GM19025 (cell line): ENCODE results near the gene PRDX4.
"Not testable (repeated sequence)": the region's sequence is repeated elsewhere in the genome, so short reads cannot be mapped to it uniquely, and the experiment has no call there.

Experiments used
- ATAC-seq: cut with Tn5 transposase; IDR thresholded peaks from one replicate; pipeline ENCODE4 v1.9.1; 2021; ENCODE audit warnings: mild to moderate bottlenecking, low read depth, moderate library complexity; ENCODE audit not compliant: unreplicated experiment

PRDX4 gene

DNA sequence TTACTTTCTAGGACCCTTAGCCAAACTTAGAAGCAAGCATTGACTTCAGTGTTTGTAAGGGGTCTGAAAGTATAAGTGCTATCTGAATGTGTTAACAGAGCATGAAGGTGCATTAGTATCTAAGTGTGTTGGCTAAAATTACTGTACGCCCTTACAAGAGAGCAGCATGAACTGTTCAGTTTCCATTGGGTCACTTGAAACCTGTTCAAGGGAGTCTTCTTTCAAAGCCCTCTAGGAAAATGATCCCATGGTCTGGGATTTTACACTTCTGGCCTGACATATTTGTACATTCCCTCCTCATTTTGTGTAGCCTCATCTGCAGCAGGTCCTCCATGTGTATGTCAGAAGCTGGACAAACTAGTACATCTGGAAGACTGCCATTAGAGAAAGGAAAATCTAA lies 3.2 kb downstream of the PRDX4 start:
- no peak for ATAC-seq

DNA sequence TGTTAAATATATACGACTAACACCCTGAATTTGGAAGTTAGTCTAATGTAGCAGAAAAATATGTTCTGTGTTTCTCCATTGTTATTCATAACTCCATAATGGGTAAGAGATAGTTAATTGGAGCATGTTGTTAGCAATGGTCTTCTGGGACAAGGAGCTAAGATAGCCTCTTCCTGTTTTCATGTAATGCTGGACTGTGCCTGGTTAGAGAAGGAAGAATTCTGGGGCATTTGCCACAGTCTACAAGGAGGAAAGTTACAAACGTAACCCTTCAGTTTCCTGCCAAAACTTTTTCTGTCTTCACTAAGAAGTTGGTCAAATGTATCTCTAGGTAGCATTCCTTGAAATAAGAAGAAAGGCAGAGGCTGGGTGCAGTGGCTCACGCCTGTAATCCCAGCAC lies 5.8 kb downstream of the PRDX4 start:
- ATAC-seq: no peak

DNA sequence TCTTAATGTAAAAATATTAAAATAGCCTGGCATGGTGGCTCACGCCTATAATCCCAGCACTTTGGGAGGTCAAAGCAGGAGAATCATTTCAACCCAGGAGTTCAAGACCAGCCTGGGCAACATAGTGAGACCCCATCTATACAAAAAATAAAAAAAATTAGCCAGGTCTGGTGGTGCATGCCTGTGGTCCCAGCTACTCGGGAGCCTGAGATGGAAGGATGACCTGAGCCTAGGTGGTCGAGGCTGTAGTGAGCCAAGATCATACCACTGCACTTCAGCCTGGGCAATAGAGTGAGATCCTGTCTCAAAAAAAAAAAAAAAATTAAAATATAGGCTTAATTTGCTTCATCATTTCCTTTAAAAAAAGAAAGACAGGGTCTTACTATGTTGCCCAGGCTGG lies 9.2 kb downstream of the PRDX4 start:
- ATAC-seq: not testable (repeated sequence)

DNA sequence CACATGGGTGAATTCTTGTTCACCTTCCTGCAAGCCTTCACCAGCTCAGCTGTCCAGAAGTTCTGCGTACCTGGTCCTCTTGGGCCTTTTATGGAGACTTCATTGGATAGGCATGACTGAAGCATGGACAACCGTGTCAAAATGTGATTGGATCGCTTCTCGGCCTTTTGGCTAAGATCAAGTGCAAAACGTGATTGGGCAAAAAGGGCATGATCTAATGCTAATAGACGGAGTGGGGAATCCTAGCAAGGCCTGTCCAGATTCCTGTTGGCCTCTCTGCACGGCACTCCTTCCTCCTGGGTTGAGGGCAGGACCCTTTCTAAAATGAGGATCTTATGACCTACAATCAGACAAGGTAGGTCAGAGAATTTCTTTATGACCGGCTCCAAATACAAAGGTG lies 24.9 kb downstream of the PRDX4 start:
- ATAC-seq: no peak

DNA sequence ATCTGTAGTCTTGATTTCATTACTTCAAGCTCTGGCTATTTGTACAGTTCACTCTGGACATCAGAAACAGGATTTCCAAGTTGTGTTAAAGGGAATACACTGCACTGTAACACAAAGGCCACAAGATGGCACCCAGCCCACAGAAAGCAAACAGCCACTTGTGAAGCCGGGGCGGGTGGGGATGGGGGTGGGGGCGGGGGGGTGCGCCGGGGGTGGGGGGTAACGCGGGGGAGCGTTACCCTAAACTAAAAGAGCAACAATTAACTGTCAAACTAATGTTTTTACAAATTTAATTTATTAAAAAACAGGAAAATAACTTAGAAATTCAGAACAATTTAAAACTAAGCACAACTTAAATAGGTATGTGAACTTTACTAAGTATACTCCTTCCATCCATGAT lies 27.3 kb downstream of the PRDX4 start:
- ATAC-seq: no peak

DNA sequence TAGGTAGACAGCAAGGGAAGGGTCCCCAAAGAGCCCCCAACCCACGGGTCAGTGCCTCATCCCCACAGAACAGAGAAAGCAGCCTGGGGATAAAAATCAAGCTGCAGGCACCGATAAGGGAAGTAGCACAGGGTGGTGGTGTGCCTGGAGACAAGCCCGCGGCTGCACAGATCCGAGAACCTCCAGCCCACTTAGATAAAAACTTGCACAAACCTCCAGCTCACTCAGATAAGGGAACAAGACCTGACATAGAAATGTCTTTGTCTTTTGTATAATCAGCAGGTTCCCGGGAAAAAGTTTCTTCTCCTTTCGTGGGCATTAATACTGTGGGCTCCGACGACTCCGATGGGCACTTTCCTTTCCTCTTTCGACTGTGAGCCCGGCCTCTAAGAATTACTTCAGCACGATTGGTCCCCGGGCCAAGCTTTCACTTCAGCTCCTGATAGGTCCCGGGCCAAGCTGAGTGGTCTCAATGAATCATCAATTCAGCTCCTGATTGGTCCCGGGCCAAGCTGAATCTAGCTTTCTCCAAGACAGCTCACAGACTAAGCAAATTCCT lies 32.4 kb downstream of the PRDX4 start:
- no peak for ATAC-seq

DNA sequence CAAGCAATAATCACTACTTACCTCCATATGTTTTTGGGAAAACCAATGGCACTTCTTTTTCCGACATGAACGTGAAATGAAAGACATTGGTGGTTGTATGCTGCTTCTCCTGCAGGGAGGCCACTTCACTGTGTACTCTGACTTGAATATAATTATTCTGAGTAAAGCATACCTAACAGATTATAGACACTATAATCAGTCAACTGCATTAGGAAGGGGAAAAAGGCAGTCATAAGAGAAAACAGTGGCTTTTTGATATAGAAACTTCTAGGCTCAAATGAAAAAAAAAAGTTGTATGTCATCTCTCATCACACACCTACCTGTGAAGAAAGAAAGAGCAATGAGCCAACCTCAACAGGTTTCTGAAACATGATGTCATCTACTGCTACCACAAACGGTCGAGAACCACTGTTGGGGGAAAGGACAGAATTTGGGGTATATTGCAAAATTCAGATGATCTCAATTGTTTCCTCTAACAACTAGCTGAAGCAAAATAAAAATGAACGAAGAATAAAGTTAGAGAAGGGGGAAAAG lies 37.4 kb downstream of the PRDX4 start:
- no peak for ATAC-seq

DNA sequence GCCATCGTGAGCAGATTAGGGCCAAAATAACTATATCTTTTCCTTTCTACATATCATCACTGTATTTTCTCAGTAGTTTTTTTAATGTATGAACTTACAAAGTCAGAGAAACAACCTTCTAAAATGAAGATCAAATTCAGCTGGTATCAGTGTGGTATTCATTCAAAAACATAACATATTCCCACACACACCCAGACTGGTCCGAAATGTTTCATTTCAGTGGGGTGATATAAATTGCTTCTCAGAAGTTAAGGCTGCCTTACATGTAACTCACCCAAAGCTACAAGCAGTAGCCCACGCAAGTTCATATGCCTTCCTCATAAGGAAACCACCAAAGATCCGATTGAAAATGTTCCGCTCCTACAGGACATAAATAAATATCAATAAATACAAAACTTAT lies 37.9 kb downstream of the PRDX4 start:
- no peak for ATAC-seq

DNA sequence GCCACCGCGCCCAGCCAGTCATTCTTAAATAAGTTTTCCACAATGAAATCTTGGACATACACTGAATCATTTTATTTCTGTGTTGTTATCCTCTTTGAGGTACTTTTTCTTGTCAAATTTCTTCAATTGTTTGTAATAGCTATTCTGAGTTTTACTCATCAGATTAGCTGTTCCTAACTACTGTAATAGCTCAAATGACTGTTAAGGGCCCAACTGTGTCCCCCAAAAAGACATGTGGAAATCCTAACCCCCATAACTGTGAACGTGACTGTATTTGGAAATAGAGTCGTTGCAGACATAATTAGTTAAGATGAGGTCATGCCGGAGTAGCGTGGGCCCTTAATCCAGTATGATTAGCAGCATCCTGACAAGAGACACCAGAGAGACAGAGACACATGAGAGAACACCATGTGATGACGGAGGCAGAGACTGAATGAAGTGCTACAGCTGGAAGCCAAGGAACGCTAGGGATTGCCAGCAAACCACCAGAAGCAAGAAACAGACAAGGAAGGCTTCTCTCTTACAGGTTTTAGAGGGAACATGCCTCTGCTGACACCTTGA lies 52.9 kb downstream of the PRDX4 start:
- no peak for ATAC-seq

DNA sequence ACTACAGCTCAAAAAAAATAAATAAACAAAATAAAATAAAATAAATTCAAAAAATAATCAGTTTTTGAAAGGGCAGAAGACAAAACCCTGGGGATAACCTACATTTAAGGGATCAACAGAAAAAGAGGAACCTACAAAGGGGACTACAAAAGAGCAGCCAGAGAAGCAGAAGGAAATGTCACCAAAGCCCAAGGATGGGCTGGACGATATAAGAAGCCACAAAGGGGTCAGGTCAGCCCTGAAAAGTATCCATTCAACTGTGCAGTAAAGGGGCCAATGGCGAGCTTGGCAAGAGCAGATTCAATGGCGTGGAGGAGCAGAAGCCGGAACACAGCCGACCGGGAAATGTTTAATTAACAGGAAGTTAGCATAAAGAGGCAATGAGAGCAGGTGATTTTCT lies 58.9 kb downstream of the PRDX4 start:
- ATAC-seq: no peak

DNA sequence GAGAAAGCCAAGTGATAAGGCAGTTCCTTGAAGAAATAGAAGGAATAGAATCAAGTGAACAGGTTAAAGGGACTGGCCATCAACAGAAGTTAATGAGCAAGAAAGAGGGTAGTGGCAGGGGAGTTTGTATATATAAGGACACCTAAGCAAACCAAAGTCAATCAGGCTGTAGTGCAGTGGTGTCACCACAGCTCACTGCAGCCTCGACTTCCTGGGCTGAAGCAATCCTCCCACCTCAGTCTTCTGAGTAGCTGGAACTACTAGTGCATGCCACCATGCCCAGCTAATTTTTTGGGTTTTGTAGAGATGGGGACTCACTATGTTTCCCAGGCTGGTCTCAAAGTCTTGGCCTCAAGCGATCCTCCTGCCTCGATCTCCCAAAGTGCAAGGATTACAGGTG lies 59.9 kb downstream of the PRDX4 start:
- no peak for ATAC-seq

DNA sequence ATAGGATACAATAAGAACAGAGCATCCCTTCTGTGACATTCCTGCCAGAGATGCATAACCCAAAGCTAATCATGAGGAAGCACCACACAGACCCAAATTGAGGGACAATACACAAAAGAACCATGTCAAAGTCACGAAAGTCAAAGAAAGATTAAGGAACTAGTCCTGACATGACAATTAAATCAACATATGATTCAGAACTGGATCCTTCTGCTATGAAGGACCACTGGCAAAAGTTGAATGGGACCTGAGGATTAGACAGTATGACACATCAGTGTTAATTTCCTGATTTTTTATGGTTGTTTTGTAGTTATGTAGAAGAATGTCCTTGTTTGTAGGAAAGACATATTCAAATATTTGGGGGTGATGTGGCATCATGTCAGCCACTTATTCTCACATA lies 61.9 kb downstream of the PRDX4 start:
- no peak for ATAC-seq

DNA sequence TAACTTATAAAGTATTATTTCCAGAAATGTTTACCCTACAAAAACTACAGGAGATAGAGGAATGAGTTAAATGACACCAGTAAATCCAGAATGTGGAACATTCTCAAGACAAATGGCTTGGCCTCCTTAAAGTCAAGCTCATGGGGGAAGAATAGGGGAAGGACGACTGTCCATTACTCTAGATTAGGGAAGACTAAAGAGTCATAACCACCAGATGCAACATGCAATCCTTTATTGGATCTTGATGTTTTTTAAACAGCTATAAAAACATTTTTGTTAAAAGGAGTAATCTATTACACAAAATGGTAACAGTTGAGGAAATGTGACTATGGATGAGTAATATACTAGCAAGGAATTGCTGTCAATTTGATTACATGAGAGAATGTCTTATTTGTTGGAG lies 64.7 kb downstream of the PRDX4 start:
- no peak for ATAC-seq

DNA sequence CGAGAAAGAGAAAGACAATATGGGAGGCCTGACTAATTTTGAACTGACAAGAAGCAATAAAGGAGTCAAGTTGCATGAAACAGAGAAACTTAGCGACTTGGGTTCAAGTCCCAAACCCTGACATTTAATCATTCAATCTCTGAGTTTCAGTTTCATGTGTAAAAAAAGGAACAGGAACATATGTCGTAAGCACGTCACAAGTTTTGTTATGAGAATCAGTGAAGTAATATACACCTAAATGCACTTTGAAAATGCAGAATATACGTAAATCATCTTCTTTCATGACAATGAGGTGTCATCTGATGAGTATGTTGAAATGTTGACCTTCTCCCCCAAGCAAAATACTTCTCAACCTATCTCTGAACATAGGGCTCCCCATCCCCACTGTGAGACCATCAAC lies 65.4 kb downstream of the PRDX4 start:
- ATAC-seq: peak; percentile 74
